TTC549 (cell line): Measurements from ENCODE around the gene MAPRE2.
"Not testable (repeated sequence)": the region's sequence is repeated elsewhere in the genome, so short reads cannot be mapped to it uniquely, and the experiment has no call there.

Experiments used
- FAIRE-seq: peaks from 2 replicates; lab custom pipeline; 2012; peaks lifted over from hg19 to GRCh38; lab: Jason Lieb, UNC

The MAPRE2 gene

DNA sequence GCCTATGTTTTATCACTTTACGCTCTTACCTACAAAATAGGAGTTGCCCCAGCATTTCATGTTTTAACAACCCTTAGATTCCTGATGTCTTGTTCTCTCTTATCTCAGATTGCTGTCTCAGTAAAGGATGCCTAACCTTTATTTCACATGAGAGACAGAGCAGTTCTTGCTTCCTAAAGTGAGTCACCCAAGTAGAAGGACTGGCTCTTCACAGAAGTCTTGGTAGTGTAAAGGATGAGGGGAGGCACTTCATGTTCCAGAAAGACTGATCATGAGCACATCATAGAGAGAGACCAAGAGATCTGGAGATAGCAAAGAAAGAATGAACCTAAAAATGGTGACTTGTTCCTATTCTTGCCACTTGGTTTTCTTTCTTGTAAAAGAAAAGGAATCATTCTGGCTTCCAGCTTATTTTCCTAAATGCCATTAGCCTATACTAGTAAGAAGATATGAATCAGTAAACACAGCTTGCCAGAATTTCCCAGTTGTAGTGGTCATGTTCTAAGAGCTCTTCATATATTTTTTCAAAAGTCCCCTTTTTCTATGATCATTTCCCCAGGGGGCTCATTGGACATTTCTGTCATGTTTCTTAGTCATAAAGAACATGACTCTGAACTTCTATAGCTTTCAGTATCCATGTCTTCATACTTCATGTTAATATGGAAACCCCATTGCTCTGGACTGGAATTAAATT, 54.9 kb downstream of the MAPRE2 start:
- no peak for FAIRE-seq

DNA sequence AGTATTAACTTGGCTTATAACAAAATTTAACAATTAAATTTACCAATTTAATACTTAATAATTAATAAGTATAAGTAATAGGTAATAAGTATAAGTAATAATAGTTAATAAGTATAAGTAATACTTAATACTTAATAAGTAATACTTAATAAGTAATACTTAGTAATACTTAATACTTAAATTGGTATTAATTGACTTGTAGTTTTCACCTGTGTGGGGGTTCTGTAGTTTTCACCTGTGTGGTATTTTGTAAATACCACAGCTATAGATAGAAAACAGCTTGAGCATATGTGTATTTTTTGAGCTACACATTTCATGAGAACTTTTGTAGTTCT, 55.4 kb downstream of the MAPRE2 start:
- FAIRE-seq, result peak; percentile 72

DNA sequence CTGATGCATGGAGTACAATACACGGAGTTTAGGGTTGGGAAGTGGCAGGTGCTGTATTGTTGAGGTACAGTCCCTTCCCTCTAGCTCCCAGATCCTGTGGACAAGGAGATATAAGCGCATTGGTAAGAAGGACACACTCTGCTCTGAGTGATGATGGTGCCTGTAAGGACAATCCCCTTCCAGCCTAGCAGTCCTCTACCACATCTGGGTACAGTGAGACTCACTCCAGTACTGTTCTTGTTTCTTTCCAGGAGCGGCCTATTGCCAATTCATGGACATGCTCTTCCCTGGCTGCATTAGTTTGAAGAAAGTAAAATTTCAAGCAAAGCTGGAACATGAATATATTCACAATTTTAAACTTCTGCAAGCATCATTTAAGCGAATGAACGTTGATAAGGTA, 56.0 kb downstream of the MAPRE2 start:
- no peak for FAIRE-seq

DNA sequence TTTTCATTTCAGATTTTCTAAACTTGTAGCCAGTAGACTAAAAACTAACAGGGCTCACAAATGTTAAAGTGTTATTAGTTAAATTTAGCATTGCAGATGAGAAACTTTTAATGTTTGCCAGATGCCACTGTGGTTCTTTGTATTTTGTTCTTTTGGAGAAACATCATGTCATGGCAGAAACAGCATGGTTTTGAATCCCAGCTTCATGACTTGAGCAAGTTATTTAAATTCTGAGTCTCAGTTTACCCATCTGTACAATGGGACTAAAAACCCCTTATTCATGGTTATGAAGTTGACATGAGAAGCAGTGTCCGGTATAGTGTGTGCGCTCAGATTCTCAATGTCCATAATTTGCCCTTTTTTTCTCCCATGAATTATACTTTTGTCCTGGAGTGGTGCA, 56.5 kb downstream of the MAPRE2 start:
- FAIRE-seq, result no peak

DNA sequence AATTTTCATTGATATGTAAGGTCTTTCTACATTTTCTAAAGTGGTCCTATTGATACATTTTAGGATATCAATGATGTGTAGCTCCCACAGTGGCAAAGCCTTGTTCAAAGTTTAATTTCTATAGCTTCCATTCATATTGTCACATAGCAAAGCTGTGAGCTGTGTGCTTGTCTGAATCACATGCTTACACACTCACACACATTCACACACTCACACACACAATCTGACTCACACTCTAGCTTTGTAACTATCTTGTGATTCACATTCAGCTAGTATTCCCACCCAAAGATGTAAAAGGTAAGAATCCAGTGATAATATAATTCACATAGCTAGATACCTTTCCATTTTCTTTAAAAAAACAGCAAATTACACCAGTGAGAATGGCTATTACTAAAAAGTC, 58.7 kb downstream of the MAPRE2 start:
- no peak for FAIRE-seq

DNA sequence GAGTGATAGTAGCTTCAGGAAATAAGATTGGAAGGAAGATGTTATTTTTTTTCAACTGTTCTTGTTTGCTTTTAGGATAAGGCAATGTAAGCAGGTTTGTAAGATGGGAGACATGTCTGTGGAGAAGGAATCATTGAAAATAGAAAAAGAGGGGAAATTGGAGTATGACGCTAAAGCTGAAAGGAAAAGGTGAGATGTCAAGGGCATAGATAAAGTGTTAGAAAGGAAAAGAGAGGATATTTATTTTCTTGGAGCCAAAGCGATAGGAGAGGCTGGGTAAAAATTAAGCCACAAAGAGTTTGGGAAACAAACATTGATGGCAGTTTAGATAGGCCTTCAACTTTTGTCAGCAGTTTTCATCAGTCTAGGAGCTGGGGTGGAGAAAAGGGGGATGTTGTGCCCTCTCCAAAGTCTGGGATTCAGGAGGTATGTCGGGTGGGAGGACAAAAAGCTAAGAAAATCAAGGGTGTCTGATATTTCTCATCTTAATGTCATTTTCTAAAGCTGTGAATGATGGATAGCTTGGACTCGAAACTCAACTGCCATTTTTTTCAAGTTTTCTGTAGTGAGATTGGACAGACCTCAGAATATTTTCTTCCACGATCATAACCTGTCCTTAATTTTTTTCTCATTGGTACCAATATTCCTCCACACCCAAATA, 63.3 kb downstream of the MAPRE2 start:
- no peak for FAIRE-seq

DNA sequence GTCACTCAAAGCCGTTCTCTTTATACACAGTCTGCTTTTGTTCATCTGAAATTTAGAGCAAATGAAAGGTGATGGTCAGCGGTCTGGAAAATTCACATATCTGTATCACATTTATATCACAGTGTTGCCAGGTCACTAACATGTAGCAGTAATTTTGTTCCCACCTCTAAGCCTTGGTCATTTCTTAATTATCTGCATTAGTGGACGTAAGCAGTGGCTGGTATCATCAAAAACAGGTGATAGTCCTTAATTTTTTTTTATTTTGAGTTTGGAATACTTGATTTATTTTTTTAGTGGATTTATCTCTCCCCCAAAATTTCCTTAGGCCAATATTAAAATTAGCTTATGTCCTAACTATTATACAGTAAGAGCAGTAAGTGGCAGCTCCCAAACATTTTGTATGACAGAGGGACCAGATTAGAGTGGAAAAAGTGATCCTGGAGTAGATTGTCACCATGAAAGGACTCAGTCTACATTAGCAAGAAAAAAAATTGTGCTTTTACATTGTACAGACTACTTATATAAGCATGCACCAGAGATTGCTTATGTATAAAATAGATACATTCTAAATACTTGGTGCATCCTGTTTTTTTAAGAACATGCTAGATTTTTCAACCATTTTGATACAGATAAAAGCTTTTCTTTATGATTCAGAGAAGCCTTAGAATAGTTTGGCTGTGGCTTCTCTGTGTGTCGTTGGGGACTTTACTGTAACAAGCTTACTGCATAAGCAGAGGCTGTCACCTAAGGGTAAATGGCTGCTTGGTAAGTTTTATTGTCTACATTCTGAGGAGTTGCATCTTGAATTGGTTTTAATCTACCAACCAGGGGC, 65.0 kb downstream of the MAPRE2 start:
- FAIRE-seq, result no peak

DNA sequence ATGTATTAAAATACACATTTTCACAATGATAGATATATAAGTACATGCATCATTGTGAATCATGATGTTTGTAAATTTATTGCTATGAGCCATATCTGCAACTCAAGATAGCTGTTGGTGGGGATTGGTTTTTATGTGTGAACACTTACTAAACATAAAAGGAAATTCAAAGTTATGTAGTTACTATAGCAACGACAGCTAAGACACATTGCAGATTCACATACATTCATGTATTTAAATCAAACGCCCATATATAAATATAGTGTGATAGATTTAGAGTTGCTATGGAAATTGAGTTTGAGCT, 65.6 kb downstream of the MAPRE2 start:
- FAIRE-seq, result no peak

DNA sequence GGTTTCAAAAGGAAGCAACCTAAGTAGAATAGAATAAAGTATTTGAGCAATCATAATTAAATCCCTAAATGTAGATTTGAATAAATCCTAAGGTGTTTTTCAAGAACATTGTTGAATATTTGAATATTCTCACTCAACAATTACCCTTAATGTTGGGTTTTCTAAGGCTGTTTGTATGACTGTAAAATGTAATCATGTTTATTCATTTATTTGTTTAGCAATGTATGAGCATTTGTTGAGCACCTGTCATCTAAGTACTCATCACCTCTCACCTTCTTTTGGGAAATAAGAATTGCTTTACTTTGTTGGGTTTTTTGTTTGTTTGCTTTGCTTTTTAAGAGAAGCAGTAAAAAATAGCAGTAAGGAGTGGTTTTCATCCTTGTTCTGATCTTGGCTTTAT, 66.0 kb downstream of the MAPRE2 start:
- FAIRE-seq, result no peak

DNA sequence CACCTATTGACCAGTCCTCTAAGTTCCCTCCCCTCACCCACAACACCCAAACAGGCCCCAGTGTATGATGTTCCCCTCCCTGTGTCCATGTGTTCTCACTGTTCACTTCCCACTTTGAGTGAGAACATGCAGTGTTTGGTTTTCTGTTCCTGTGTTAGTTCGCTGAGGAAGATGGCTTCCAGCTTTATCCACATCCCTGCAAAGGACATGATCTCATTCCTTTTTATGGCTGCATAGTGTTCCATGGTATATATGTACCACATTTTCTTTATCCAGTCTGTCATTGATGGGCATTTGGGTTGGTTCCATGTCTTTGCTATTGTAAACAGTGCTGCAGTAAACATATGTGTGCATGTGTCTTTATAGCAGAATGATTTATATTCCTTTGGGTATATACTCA, 66.9 kb downstream of the MAPRE2 start:
- FAIRE-seq, result not testable (repeated sequence)

DNA sequence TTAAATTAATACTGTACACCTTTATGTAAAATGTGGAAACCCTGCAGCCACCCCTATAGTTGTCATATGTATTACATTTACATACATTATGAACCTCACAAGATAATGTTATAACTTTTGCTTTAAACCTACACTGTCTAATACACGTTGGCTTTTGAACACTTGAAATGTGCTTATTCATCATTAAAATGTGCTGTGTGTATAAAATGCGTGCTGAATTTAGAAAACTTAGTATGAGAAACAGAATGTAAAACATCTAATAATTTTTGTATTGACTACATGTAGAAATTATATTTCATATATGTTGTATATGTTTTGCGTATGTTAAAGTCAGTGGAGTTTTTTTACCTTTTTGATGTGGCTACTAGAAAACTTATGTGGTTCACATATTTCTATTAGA, 68.8 kb downstream of the MAPRE2 start:
- FAIRE-seq, result no peak

DNA sequence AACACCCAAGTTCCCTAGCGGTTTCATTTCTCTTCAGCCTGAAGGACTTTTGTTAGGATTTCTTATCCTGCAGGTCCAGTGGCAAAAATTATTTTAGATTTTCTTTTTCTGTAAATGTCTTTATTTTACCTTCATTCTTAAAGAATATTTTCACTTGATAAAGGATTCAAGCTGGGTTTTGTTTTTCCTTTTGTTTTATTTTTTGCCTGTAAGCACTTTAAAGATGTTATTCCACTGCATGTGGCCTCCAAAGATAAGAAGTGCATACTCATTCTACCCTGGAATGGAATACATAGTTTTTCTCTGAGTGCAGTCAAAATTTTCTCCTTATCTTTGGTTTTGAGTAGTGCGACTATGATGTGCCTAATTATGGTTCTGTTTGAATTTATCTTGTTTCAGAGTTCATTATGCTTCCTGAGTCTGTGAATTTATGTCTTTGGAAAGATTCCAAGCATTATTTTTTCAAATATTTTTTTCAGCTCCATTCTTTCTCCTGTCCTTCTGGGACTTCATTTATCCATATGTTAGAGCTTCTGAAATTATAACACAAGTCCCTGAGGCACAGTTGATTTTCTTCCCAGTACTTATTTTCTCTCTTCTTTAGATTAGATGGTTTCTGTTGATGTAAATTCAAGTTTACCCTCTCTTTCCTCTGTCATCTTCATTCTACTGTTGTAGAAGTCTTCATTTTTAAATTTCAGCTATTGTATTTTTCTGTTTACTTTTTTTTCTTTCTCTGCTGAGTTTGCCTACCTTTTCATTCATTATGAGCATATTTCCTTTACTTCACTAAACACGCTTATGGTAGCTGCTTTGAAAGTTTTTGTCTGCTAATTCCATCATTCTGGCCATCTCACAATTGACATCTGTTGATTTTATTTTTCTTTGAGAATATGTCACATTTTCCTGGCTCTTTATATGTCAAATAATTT, 69.6 kb downstream of the MAPRE2 start:
- FAIRE-seq, result no peak

DNA sequence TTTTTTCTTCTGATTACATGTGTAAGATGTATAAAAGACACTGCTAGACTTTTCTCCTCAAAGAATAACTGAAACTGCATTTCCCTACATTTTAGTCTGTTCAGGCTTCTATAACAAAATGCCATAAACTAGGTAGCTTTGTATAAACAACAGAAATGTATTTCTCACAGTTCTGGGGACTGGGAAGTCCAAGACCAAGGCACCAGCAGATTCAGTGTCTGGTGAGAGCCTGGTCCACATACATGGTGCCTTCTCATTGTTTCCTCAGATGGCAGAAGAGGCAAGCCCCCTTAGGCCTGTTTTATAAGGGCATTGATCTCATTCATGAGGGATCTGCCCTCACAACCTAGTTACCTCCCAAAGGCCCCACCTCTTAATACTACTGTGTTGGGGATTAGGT, 71.5 kb downstream of the MAPRE2 start:
- FAIRE-seq, result no peak

DNA sequence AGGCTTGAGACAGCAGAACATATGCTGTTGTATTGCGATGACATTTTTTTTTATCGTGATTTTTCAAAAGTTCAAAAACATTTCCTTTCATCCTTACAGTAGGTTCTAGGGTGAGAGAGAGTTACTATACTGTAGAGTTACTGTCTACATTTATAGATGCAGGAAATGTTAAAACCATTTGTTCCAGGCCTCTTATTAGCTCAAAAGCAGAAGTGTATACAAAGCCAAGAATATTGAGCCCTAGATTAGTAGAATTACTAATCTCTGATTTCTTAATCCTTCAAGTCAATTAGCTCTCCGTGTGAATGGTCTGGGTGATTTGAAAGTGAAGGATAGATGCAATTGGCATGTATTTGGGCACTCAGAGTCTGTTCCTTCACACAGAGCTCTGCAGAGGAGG, 73.1 kb downstream of the MAPRE2 start:
- FAIRE-seq, result no peak

DNA sequence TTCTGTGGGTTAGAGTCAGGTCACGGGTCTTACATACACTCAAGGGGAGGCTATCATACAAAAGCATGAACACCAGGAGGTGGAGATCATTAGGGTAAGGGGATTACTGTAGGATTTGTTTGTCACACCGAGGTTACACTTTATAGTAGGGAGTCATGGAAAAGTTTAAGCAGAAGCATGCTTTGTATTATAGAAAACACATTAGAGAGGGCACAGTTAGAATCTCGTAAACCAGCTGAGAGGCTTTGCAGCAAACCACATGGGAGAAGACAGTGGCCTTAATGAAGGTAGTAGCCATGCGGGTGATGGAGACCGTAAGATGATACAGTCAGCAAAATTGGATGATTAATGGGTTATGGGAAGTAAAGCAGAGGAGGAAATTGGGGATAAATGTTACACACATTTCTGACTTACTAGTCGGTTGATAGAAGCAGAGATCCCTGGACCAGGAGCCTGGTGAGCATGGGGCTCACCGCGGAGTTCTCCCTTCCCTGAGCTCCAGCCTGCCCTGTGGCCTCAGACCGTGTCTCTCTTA, 75.6 kb downstream of the MAPRE2 start:
- FAIRE-seq, result no peak

DNA sequence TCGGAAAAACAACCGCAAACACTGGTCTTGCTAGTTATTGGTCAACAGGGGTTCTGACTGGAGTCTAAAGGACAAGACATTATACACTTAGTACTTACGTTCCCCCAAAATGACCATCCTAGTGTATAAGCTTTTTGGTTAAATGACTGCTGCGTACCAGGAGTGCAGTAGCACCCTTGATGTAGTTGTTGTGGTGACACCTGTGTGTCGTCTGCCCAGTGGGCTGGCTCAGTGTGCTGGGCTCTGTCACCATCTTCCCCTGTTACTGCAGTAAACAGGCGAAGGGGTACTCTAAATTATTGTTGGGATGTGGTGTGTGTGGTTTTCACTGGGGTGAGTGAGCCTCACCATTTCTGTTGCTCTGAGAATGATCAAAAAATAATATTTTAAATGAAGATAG, 76.2 kb downstream of the MAPRE2 start:
- no peak for FAIRE-seq

DNA sequence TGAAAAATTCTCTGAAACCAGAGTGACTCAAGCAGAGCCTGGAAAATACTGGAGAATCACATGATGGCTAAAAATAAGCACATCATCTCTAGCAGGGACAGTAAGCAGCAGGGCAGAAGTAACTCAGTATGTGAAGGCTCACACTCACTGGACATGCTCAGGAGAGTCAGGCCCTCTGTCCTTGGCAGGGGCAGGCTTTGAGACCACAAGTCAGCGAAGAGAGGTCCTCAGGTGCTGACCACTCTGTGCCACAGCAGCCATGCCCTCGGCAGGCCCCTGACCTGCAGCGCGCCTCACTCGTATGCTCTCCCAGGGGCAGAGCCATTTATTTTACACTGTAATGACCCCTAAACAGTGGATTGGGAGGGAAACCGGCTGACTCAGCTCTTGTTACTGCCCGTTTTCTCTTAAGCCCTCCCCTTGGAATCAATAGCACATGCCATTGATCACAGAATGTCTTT, 76.8 kb downstream of the MAPRE2 start:
- FAIRE-seq, result no peak

DNA sequence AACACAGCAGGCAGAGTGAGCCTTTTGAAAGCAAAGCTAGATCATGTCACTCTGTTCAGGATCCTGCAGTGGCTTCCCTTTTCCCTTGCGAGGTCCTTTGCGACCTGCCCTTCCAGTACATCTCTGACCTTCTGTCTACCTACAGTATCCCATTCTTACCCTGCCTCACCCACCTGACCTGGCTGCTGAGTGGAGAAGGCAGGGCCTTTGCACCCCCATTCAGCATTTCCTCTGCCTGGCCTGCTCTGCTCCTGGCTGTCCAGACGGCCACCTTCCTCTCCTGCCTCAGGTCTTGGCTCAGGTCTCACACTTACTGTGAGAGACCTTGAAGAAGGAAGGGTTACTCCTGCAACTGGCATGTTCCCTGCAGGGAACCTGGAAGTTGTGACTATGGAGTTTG, 77.4 kb downstream of the MAPRE2 start:
- FAIRE-seq, result no peak

DNA sequence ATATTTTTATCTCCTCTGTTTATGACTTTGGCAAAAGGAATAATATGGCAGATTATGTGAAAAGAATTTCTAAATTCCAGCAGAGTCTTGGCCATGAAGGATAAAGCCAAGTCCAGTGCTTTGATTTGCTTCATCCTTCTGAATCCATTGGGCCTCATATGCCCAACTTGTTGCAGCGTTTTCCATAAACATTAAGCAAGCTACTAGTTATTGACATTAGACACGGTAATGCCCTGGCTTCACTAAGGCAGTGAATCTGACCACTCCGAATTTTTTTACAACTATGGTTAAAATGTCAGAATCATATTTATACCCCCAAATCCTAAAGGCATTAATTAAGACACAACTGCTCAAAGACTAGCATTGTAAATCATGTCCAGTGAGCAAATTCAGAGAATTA, 79.8 kb downstream of the MAPRE2 start:
- FAIRE-seq, result no peak

DNA sequence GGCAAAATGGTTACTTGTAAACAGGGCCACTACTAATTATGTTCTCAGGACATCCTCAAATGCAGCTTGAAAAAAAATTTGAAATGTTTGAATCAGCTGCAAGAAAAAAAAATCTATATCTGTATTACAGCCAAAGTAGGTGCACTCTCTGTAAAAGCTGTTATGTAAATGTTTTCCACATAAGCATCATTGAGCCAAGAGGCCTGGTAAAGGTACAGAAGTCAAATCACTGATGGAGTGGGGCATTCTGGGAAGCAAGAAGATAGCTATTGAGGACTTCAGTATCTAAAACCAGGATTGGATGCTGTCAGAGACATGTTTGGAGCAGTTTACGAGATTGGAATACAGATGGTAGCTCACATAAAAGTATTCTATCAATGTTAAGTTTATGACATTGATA, 80.3 kb downstream of the MAPRE2 start:
- FAIRE-seq, result no peak

DNA sequence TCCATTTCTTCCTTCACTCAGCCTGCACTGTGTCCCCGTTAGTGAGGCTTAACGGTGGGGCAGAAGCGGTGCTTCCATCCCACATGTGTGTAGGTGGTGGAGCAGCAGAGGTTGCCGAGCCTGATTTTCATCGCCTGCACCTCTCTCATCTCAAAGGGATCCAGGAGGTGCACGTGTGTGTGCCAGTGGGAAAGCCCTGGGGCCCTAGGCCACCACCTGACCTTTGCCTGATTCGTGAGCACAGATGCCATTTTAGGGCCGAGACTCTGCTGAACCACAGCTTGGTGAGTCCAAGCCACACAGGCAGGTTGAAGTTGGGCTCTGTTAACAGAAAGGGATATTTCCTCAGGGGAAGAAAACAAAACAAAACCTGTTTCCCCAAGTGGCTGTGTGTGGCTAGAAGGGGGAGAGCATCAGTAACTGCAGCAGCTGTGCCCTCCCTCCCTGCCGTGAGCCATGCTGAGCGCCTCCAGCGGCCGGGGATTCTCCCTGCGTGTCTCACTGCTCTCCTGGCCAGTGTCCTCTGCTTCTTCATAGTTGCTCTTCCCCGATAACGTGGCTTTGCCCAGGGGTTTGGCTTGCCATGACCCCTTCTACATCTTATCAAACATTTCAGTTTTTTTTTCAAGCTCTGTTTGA, 81.5 kb downstream of the MAPRE2 start:
- no peak for FAIRE-seq

DNA sequence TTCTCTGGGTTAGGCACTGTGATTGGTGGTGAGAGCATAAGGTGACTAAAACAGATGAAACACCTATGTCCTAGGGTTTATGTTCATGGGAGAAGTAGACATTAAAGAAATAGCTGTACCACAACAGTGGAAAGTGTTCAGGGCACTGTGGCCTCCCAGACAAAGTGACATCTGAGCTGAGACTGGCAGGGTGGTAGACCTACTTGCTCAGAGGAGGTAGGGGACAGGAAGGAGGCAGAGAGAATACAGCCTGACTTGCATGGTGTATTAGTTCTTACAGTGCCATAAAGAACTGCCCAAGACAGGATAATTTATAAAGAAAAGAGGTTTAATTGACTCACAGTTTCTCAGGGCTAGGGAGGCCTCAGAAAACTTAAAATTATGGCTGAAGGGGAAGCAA, 82.6 kb downstream of the MAPRE2 start:
- no peak for FAIRE-seq
